Duodenal mucosa (tissue), 2 donors: ENCODE data around the gene PMAIP1.

ENCODE experiments used
- H3K27ac ChIP-seq: one replicate; pipeline ENCODE4 v1.7.0; 2013; ENCODE audit warnings: low read depth, low read length
- H3K27me3 ChIP-seq, 2 donors: one replicate each; pipeline ENCODE4 v1.7.0; 2013; ENCODE audit warnings: low read length in 2 of 2, control low read depth in 1 of 2; ENCODE audit not compliant: insufficient read depth in 2 of 2, control insufficient read depth in 1 of 2
- H3K36me3 ChIP-seq, 2 donors: one replicate each; pipeline ENCODE4 v1.7.0; 2013; ENCODE audit warnings: low read length in 2 of 2, control low read depth in 1 of 2; ENCODE audit not compliant: insufficient read depth in 2 of 2, control insufficient read depth in 1 of 2
- H3K4me1 ChIP-seq, 2 donors: one replicate each; pipeline ENCODE4 v1.7.0; 2013; ENCODE audit warnings: low read length in 2 of 2, control low read depth in 1 of 2; ENCODE audit not compliant: insufficient read depth in 2 of 2, control insufficient read depth in 1 of 2
- H3K4me3 ChIP-seq, 2 donors: one replicate each; pipeline ENCODE4 v1.7.0; 2013; ENCODE audit warnings: low read length in 2 of 2, low read depth in 1 of 2
- H3K9ac ChIP-seq, 2 donors: one replicate each; pipeline ENCODE4 v1.7.0; 2013; ENCODE audit warnings: low read length in 2 of 2, low read depth in 1 of 2
- H3K9me3 ChIP-seq, 2 donors: one replicate each; pipeline ENCODE4 v1.7.0; 2013; ENCODE audit warnings: low read length in 2 of 2, control low read depth in 1 of 2; ENCODE audit not compliant: control insufficient read depth in 1 of 2

Gene PMAIP1

GRCh38 chr18:59945544-59945943 lies 45.7 kb downstream of the PMAIP1 start:
- Histone ChIP-seq H3K9me3 (no peaks in the 10 kb centered on the region), H3K27ac (no peak overlapping the region), H3K4me3 (no peak overlapping the region), H3K36me3 (no peaks in the 10 kb centered on the region), H3K4me1 (no peaks in the 10 kb centered on the region), H3K9ac (no peak overlapping the region), H3K27me3 (no peaks in the 10 kb centered on the region)

- H3K9ac ChIP-seq: no peak overlapping the region
- H3K27ac ChIP-seq: no peak overlapping the region
- no peaks in the 10 kb centered on the region for H3K27me3 ChIP-seq
- no peak overlapping the region for H3K4me3 ChIP-seq
- peaks cover 0 to 4% of the 10 kb centered on the region in 2 donors for H3K4me1 ChIP-seq
- no peaks in the 10 kb centered on the region for H3K36me3 ChIP-seq
- no peaks in the 10 kb centered on the region for H3K9me3 ChIP-seq
Measured at GRCh38 chr18:59950215-59950944, 50.6 kb downstream of the PMAIP1 start.

GRCh38 chr18:59951591-59951990 lies 51.8 kb downstream of the PMAIP1 start:
- Histone ChIP-seq H3K27me3 (no peaks in the 10 kb centered on the region), H3K4me3 (no peak overlapping the region), H3K4me1 (peaks cover 0 to 4% of the 10 kb centered on the region in 2 donors), H3K36me3 (no peaks in the 10 kb centered on the region), H3K27ac (no peak overlapping the region), H3K9ac (no peak overlapping the region), H3K9me3 (no peaks in the 10 kb centered on the region)

GRCh38 chr18:59952283-59953007 lies 52.6 kb downstream of the PMAIP1 start:
- H3K36me3 ChIP-seq: no peaks in the 10 kb centered on the region
- H3K9ac ChIP-seq: no peak overlapping the region
- no peaks in the 10 kb centered on the region for H3K9me3 ChIP-seq
- peaks cover 0 to 4% of the 10 kb centered on the region in 2 donors for H3K4me1 ChIP-seq
- H3K27me3 ChIP-seq: no peaks in the 10 kb centered on the region
- no peak overlapping the region for H3K27ac ChIP-seq
- H3K4me3 ChIP-seq: no peak overlapping the region
